Stimulated activated CD8-positive, alpha-beta memory T cell treated with anti-CD3 and anti-CD28 coated beads, Interleukin-7, amount 100 ng/mL, for 1 hour (primary cell): ENCODE measurements around the gene MGLL.

Experiments
- DNase-seq, 2 donors: peaks; one replicate each; pipeline ENCODE4 v3.0.0-alpha.2; 2020; ENCODE audit warnings: low read depth in 2 of 2

Gene MGLL

GRCh38 chr3:127741690-127742089 is 80.6 kb downstream of the MGLL start:
- DNase-seq, result no peak

- DNase-seq, result no peak
Measured at GRCh38 chr3:127741246-127741645, 81.1 kb downstream of the MGLL start.

- no peak for DNase-seq
Measured at GRCh38 chr3:127740136-127740915, 82.0 kb downstream of the MGLL start.

- DNase-seq, result no peak
Measured at GRCh38 chr3:127739347-127740135, 82.8 kb downstream of the MGLL start.

GRCh38 chr3:127738192-127738840 is 84.0 kb downstream of the MGLL start:
- no peak for DNase-seq

GRCh38 chr3:127736801-127737539 is 85.3 kb downstream of the MGLL start:
- no peak for DNase-seq

GRCh38 chr3:127735767-127736693 is 86.3 kb downstream of the MGLL start:
- no peak for DNase-seq

GRCh38 chr3:127734754-127735473 is 87.4 kb downstream of the MGLL start:
- DNase-seq, result no peak

GRCh38 chr3:127734181-127734720 is 88.1 kb downstream of the MGLL start:
- DNase-seq, result no peak

- DNase-seq, result no peak
Measured at GRCh38 chr3:127733781-127734180, 88.5 kb downstream of the MGLL start.

GRCh38 chr3:127732879-127733350 is 89.4 kb downstream of the MGLL start:
- no peak for DNase-seq

- no peak for DNase-seq
Measured at GRCh38 chr3:127732303-127732702, 90.0 kb downstream of the MGLL start.

GRCh38 chr3:127731546-127732289 is 90.6 kb downstream of the MGLL start:
- DNase-seq, result no peak

- DNase-seq, result no peak
Measured at GRCh38 chr3:127730666-127731295, 91.5 kb downstream of the MGLL start.

- no peak for DNase-seq
Measured at GRCh38 chr3:127730171-127730570, 92.1 kb downstream of the MGLL start.

GRCh38 chr3:127729556-127730056 is 92.7 kb downstream of the MGLL start:
- DNase-seq, result no peak

- DNase-seq, result no peak
Measured at GRCh38 chr3:127728417-127729015, 93.8 kb downstream of the MGLL start.

GRCh38 chr3:127726894-127727293 is 95.4 kb downstream of the MGLL start:
- no peak for DNase-seq
